H9 (cell line): ENCODE measurements around the gene MRPL52. TPM values are rescaled to one million over a fixed set of nuclear protein-coding genes. Genes with fewer than 3 reads are reported as not detected.

ENCODE experiments used
- DNase-seq: peaks from one replicate; pipeline ENCODE4 v3.0.0-alpha.2; 2017
- H2AFZ ChIP-seq: one replicate; pipeline ENCODE4 v1.6.1; 2013; ENCODE audit warnings: mild to moderate bottlenecking, low read length, control low read depth, moderate library complexity
- H2AK5ac ChIP-seq: 2 replicates; pipeline ENCODE4 v1.6.1; 2013; ENCODE audit warnings: low read length, control low read depth, mixed read lengths; ENCODE audit not compliant: insufficient read length
- H2BK120ac ChIP-seq: one replicate; pipeline ENCODE4 v1.6.1; 2013; ENCODE audit warnings: low read depth, mild to moderate bottlenecking, low read length, control low read depth, inconsistent platforms; ENCODE audit not compliant: poor library complexity, severe bottlenecking
- H2BK12ac ChIP-seq: 2 replicates; pipeline ENCODE4 v1.6.1; 2013; ENCODE audit warnings: low read length, control low read depth, mixed read lengths, low read depth; ENCODE audit not compliant: insufficient read length
- H2BK15ac ChIP-seq: 2 replicates; pipeline ENCODE4 v1.6.1; 2013; ENCODE audit warnings: low read depth, low read length, control low read depth
- H2BK20ac ChIP-seq: one replicate; pipeline ENCODE4 v1.6.1; 2013; ENCODE audit warnings: low read depth, mild to moderate bottlenecking, low read length, control low read depth, inconsistent platforms; ENCODE audit not compliant: poor library complexity, severe bottlenecking
- H2BK5ac ChIP-seq: 2 replicates; pipeline ENCODE4 v1.6.1; 2013; ENCODE audit warnings: low read length, control low read depth, mixed read lengths; ENCODE audit not compliant: insufficient read length
- H3K14ac ChIP-seq: 2 replicates; pipeline ENCODE4 v1.6.1; 2013; ENCODE audit warnings: low read length, control low read depth; ENCODE audit not compliant: insufficient read depth
- H3K18ac ChIP-seq: 2 replicates; pipeline ENCODE4 v1.6.1; 2013; ENCODE audit warnings: low read depth, mild to moderate bottlenecking, mixed read lengths, low read length, control low read depth; ENCODE audit not compliant: insufficient read length
- H3K23ac ChIP-seq: 2 replicates; pipeline ENCODE4 v1.6.1; 2013; ENCODE audit warnings: low read length, control low read depth, mixed read lengths, low read depth; ENCODE audit not compliant: insufficient read length
- H3K23me2 ChIP-seq: 2 replicates; pipeline ENCODE4 v1.6.1; 2013; ENCODE audit warnings: low read depth, mild to moderate bottlenecking, mixed read lengths, low read length, control low read depth; ENCODE audit not compliant: insufficient read length, poor library complexity, severe bottlenecking
- H3K27ac ChIP-seq: 2 replicates; pipeline ENCODE4 v1.5.1; 2013; ENCODE audit warnings: low read length, control low read depth, mixed read lengths, low read depth; ENCODE audit not compliant: insufficient read length
- H3K27me3 ChIP-seq: 2 replicates; pipeline ENCODE4 v1.6.1; 2013; ENCODE audit warnings: low read length, control low read depth, inconsistent platforms; ENCODE audit not compliant: insufficient read depth
- H3K4ac ChIP-seq: 2 replicates; pipeline ENCODE4 v1.6.1; 2013; ENCODE audit warnings: low read depth, mild to moderate bottlenecking, control low read depth, inconsistent platforms, low read length, moderate library complexity
- H3K4me1 ChIP-seq: 2 replicates; pipeline ENCODE4 v1.6.1; 2013; ENCODE audit warnings: low read length, control low read depth, inconsistent platforms; ENCODE audit not compliant: insufficient read depth
- H3K4me2 ChIP-seq: 2 replicates; pipeline ENCODE4 v1.6.1; 2013; ENCODE audit warnings: low read length, control low read depth, mixed read lengths; ENCODE audit not compliant: insufficient read length, insufficient read depth
- H3K56ac ChIP-seq: 2 replicates; pipeline ENCODE4 v1.6.1; 2013; ENCODE audit warnings: low read depth, mild to moderate bottlenecking, mixed read lengths, low read length, control low read depth; ENCODE audit not compliant: insufficient read length
- H3K79me1 ChIP-seq: 2 replicates; pipeline ENCODE4 v1.6.1; 2013; ENCODE audit warnings: low read depth, mild to moderate bottlenecking, moderate library complexity, low read length, control low read depth, inconsistent platforms; ENCODE audit not compliant: insufficient read depth, poor library complexity, severe bottlenecking
- H3K79me2 ChIP-seq: 2 replicates; pipeline ENCODE4 v1.6.1; 2013; ENCODE audit warnings: low read length, control low read depth, inconsistent platforms; ENCODE audit not compliant: insufficient read depth
- H3K9ac ChIP-seq: 2 replicates; pipeline ENCODE4 v1.6.1; 2013; ENCODE audit warnings: low read length, control low read depth, mixed read lengths; ENCODE audit not compliant: insufficient read length; ENCODE audit errors: extremely low read depth
- H3K9me3 ChIP-seq: one replicate; pipeline ENCODE4 v1.6.1; 2013; ENCODE audit warnings: low read depth, low read length, inconsistent platforms; ENCODE audit not compliant: control insufficient read depth
- H3T11ph ChIP-seq: one replicate; pipeline ENCODE4 v1.6.1; 2013; ENCODE audit warnings: mild to moderate bottlenecking, low read length, control low read depth, inconsistent platforms
- H4K20me1 ChIP-seq: one replicate; pipeline ENCODE4 v1.6.1; 2013; ENCODE audit not compliant: control insufficient read depth, insufficient read length, insufficient read depth
- H4K5ac ChIP-seq: 2 replicates; pipeline ENCODE4 v1.6.1; 2013; ENCODE audit warnings: low read depth, mild to moderate bottlenecking, mixed read lengths, low read length, control low read depth; ENCODE audit not compliant: insufficient read length
- H4K8ac ChIP-seq: replicated peaks from 2 replicates; pipeline ENCODE4 v1.6.1; 2013; ENCODE audit warnings: low read length, control low read depth, mixed read lengths, low read depth; ENCODE audit not compliant: insufficient read length
- H4K91ac ChIP-seq: 2 replicates; pipeline ENCODE4 v1.6.1; 2013; ENCODE audit warnings: low read depth, mild to moderate bottlenecking, moderate library complexity, mixed read lengths, low read length, control low read depth; ENCODE audit not compliant: insufficient read length
- H3K27ac Mint-ChIP-seq, 3 experiments: 2 replicates in 2 of 3; 3 replicates in 1 of 3; pipeline ENCODE4 v1.8.0; 2020 to 2021; ENCODE audit warnings: mixed read lengths in 3 of 3, mild to moderate bottlenecking in 1 of 3, moderate library complexity in 1 of 3
- H3K27me3 Mint-ChIP-seq: 2 replicates; pipeline ENCODE4 v1.8.0; 2021; ENCODE audit warnings: low read depth, mild to moderate bottlenecking, moderate library complexity, mixed read lengths
- H3K36me3 Mint-ChIP-seq, 3 experiments: 2 replicates in 2 of 3; 3 replicates in 1 of 3; pipeline ENCODE4 v1.8.0; 2020 to 2021; ENCODE audit warnings: low read depth in 3 of 3, mixed read lengths in 3 of 3; ENCODE audit not compliant: insufficient read depth in 1 of 3
- H3K4me1 Mint-ChIP-seq, 2 experiments: 2 replicates each; pipeline ENCODE4 v1.8.0; 2020; ENCODE audit warnings: mixed read lengths in 2 of 2
- H3K4me3 Mint-ChIP-seq, 2 experiments: 2 replicates in 1 of 2; 3 replicates in 1 of 2; pipeline ENCODE4 v1.8.0; 2020 to 2021; ENCODE audit warnings: mild to moderate bottlenecking in 2 of 2, mixed read lengths in 2 of 2, moderate library complexity in 1 of 2
- H3K9me3 Mint-ChIP-seq, 2 experiments: 2 replicates in 1 of 2; 3 replicates in 1 of 2; pipeline ENCODE4 v1.8.0; 2020; ENCODE audit warnings: mild to moderate bottlenecking in 2 of 2, mixed read lengths in 2 of 2, moderate library complexity in 1 of 2
- CTCF ChIP-seq: fragments of 200-600 bp; sonication (generic); conservative IDR thresholded peaks from 3 replicates; pipeline ENCODE4 v1.8.0; 2021; ENCODE audit warnings: antibody characterized with exemption, mild to moderate bottlenecking
- WGBS: extraction: QIAGEN DNeasy Blood & Tissue Kit; methylation state at CpG from one replicate; pipeline ENCODE4 v1.1.7; 2013; ENCODE audit warnings: missing lambda C conversion rate, low lambda C conversion rate, mixed read lengths; ENCODE audit not compliant: insufficient read length; ENCODE audit errors: extremely low coverage; 5-methylcytosine and 5-hydroxymethylcytosine counted together
- total RNA-seq: library from RNA; stranded (reverse); gene quantifications from 2 replicates; pipeline ENCODE4 v1.2.1, GENCODE V29; 2021

The MRPL52 gene
- total RNA-seq, 1 experiment from 2014 or later: 190 TPM

DNA sequence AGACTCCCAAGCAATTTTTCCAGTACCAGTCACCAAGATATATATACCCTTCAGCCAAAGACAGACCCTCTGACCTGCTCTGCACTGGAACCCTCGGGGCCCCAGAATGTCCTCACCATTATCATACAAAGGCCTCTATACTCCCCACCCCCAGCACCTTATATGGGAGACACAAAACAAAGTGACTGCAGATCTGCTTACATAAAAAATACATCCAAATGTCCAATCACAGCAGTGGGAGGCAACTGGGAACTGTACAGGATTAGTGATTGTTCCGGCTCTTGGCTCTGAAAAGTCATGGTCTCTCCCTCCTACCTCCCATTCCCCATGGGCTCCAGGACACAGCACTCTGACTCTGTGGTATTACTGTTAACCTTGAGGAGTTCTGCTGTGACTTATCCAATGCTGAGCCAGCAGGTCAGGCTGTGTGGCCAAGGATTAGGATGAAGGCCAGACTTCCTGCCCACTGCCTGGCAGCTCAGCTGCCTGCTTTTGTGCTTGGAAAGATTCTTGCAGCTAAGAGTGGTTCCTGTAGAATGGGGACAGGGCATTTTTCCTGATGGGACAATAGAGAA lies 49.5 kb upstream of the MRPL52 start:
- Histone ChIP-seq H3K4me1 (no peaks in the 10 kb centered on the region), H3K9me3 (no peaks in the 10 kb centered on the region), H3K14ac (no peak overlapping the region), H4K8ac (no peak overlapping the region), H3K79me2 (no peaks in the 10 kb centered on the region), H2AK5ac (no peak overlapping the region), H3K23me2 (no peaks in the 10 kb centered on the region), H2BK5ac (no peak overlapping the region), H3T11ph (no peak overlapping the region), H2AFZ (no peak overlapping the region), H2BK20ac (no peak overlapping the region), H2BK120ac (no peak overlapping the region), H2BK15ac (no peak overlapping the region), H3K27ac (no peak overlapping the region), H3K56ac (no peak overlapping the region), H3K18ac (no peak overlapping the region), H4K5ac (no peak overlapping the region), H4K91ac (no peak overlapping the region), H3K4ac (no peak overlapping the region), H3K4me2 (no peak overlapping the region), H3K9ac (no peak overlapping the region), H3K27me3 (no peaks in the 10 kb centered on the region), H3K79me1 (no peaks in the 10 kb centered on the region), H4K20me1 (no peaks in the 10 kb centered on the region), H2BK12ac (no peak overlapping the region), H3K23ac (no peak overlapping the region)
- H3K4me3 Mint-ChIP-seq: no peak overlapping the region
- no peak for DNase-seq
- TF ChIP-seq CTCF: no peak
- H3K9me3 Mint-ChIP-seq: no peaks in the 10 kb centered on the region
- peaks cover 8 to 11% of the 10 kb centered on the region in 2 experiments for H3K4me1 Mint-ChIP-seq
- H3K27ac Mint-ChIP-seq: 0 out of 7 replicates have a peak overlapping the region, but pooled peaks of 1 of the 3 experiments have one; percentile 33
- H3K36me3 Mint-ChIP-seq: no peaks in the 10 kb centered on the region; a peak in 1 of 7 replicates
- H3K27me3 Mint-ChIP-seq: no peaks in the 10 kb centered on the region
- no CpG with 5 or more reads among the region's 2 CpGs for WGBS
